Measurements from ENCODE around the gene DUSP2. TPM values are rescaled to one million over a fixed set of nuclear protein-coding genes. Genes with fewer than 3 reads are reported as not detected.

DUSP2 gene
- total RNA-seq, 5 donors from 2014 or later (not counting 1 experiment from before 2014, with no cell fraction given): 37.2 to 437 (median 54.0) TPM

Other genes starting within 250 kb of the DUSP2 start
- gene ANKRD36C, start 153.6 kb downstream of the DUSP2 start, total RNA-seq: 10 to 100 TPM; 60.6 to 94.8 (median 68.6) TPM
- gene GPAT2, start 110.5 kb downstream of the DUSP2 start, total RNA-seq: 1 to 10 TPM in 4 of 5 donors, not detected in 1; 3.3 to 3.9 (median 3.8) TPM
- under 1 TPM; 0.13 to 0.77 (median 0.18) TPM for gene ADRA2B, start 28.9 kb downstream of the DUSP2 start, total RNA-seq
- 10 to 100 TPM in 1 of 5 donors, 1 to 10 TPM in 4; 1.2 to 10.4 (median 1.4) TPM for gene ASTL, start 6.9 kb downstream of the DUSP2 start, total RNA-seq
- 10 to 100 TPM; 65.0 to 95.3 (median 84.4) TPM for gene STARD7, start 63.4 kb upstream of the DUSP2 start, total RNA-seq
- gene TMEM127, start 120.6 kb upstream of the DUSP2 start, total RNA-seq: 10 to 100 TPM; 31.2 to 43.0 (median 40.4) TPM
- 10 to 100 TPM; 65.2 to 87.0 (median 80.2) TPM for gene CIAO1, start 120.8 kb upstream of the DUSP2 start, total RNA-seq
- 100 to 1,000 TPM; 200 to 254 (median 203) TPM for gene SNRNP200, start 160.1 kb upstream of the DUSP2 start, total RNA-seq
- 10 to 100 TPM in 4 of 5 donors, 1 to 10 TPM in 1; 3.9 to 13.7 (median 12.7) TPM for gene ITPRIPL1, start 179.9 kb upstream of the DUSP2 start, total RNA-seq
- gene NCAPH, start 190.3 kb upstream of the DUSP2 start, total RNA-seq: 1 to 10 TPM; 1.9 to 5.5 (median 4.0) TPM